NCI-H2029 (cell line): ENCODE results near the gene MUSK.
A peak's percentile ranks its signal among the peaks of the same experiment; 100 is the strongest.

ENCODE experiments used
- DNase-seq: peaks from one replicate; lab custom pipeline; 2025; lab: John Stamatoyannopoulos, UW

MUSK gene

GRCh38 chr9:110668570-110669167, at the start of gene MUSK:
MUSK (plus strand) TSS chr9:110668791; CDS start chr9:110668905, 114 bp downstream.
- no peak for DNase-seq

GRCh38 chr9:110619831-110620230, 48.8 kb upstream of the MUSK start:
- DNase-seq = no peak

GRCh38 chr9:110620726-110621125, 47.9 kb upstream of the MUSK start:
- DNase-seq = no peak

GRCh38 chr9:110622368-110622767, 46.2 kb upstream of the MUSK start:
- no peak for DNase-seq

- DNase-seq = peak; percentile 63
These were observed 45.0 kb upstream of the MUSK start for GRCh38 chr9:110623462-110624025.

- no peak for DNase-seq
These were observed 42.3 kb upstream of the MUSK start for GRCh38 chr9:110626101-110626829.

GRCh38 chr9:110635589-110635988, 33.0 kb upstream of the MUSK start:
- no peak for DNase-seq

- DNase-seq = no peak
These were observed 30.1 kb upstream of the MUSK start for GRCh38 chr9:110638381-110638954.

GRCh38 chr9:110640736-110641135, 27.9 kb upstream of the MUSK start:
- DNase-seq = peak; percentile 42

- DNase-seq = no peak
These were observed 27.3 kb upstream of the MUSK start for GRCh38 chr9:110641293-110641692.

GRCh38 chr9:110648696-110649095, 19.9 kb upstream of the MUSK start:
- DNase-seq = no peak

- no peak for DNase-seq
These were observed 18.3 kb upstream of the MUSK start for GRCh38 chr9:110650261-110650660.

- DNase-seq = no peak
These were observed 17.6 kb upstream of the MUSK start for GRCh38 chr9:110650991-110651411.

GRCh38 chr9:110655754-110656641, 12.6 kb upstream of the MUSK start:
- no peak for DNase-seq

GRCh38 chr9:110659891-110660541, 8.6 kb upstream of the MUSK start:
- no peak for DNase-seq

- DNase-seq = no peak
These were observed 842 bp downstream of the MUSK start for GRCh38 chr9:110669433-110669832.

GRCh38 chr9:110671849-110672248, 3.3 kb downstream of the MUSK start:
- no peak for DNase-seq

- DNase-seq = peak; percentile 2
These were observed 4.4 kb downstream of the MUSK start for GRCh38 chr9:110672873-110673510.

GRCh38 chr9:110687497-110687896, 18.9 kb downstream of the MUSK start:
- DNase-seq = no peak

GRCh38 chr9:110688329-110688728, 19.7 kb downstream of the MUSK start:
- no peak for DNase-seq

GRCh38 chr9:110691002-110691549, 22.5 kb downstream of the MUSK start:
- no peak for DNase-seq
